ENCODE data around the gene MRPS12. TPM values are rescaled to one million over a fixed set of nuclear protein-coding genes. Genes with fewer than 3 reads are reported as not detected.

MRPS12 gene
- total RNA-seq, 2 experiments from 2014 or later = 49.0 to 56.0 TPM

DNA sequence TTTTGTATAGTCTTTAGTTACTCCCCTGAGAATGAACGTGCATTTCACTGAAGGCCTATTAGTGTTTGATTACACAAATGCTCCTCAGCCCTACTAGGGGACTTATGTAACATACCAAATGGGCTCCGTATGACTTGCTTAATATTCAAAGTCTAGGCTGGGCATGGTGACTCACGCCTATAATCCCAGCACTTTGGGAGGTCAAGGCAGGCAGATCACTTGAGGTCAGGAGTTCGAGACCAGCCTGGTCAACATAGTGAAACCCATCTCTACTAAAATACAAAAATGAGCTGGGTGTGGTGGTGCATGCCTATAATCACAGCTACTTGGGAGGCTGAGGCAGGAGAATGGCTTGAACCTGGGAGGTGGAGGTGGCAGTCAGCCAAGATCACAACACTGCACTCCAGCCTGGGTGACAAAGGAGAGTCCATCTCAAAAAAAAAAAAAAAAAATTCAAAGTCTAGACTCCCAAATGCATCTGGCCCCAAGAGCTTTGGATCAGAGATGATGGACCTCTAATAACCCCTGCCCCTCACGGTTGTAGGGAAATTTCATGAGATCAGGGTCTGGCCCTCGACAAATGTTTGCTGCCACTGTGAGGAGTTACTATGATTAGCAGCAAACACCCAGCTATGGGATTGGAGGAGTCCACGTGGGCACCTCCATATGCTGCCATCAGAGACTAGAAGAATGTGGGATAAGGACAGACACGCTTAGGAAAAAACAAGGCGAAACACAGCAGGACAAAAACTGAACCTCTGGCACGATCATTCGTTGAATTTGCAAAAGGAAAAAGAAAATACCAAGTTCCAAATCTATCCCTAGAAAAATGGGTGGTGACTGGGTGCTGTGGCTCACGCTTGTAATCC is 40.2 kb downstream of the MRPS12 start:
- DNase-seq = no peak
- intact Hi-C loops (cut with micrococcal nuclease) = no loop called here
- H3K9me3 Mint-ChIP-seq = no peaks in the 10 kb centered on the region
- CTCF ChIA-PET = interaction anchor here (0.7 to 2.0 kb wide), 2 partner anchors 9 to 51 kb away, joined by 3 to 7 read pairs; no protein-coding TSS in a partner anchor
- H3K27me3 Mint-ChIP-seq (ENCODE audit: low read depth) = peaks cover 10% of the 10 kb centered on the region
- H3K4me3 Mint-ChIP-seq = no peak overlapping the region
- H3K27ac Mint-ChIP-seq = no peak overlapping the region
- peaks cover 4% of the 10 kb centered on the region for H3K4me1 Mint-ChIP-seq (ENCODE audit: low read depth)
- no peaks in the 10 kb centered on the region for H3K36me3 Mint-ChIP-seq (ENCODE audit: low read depth)

DNA sequence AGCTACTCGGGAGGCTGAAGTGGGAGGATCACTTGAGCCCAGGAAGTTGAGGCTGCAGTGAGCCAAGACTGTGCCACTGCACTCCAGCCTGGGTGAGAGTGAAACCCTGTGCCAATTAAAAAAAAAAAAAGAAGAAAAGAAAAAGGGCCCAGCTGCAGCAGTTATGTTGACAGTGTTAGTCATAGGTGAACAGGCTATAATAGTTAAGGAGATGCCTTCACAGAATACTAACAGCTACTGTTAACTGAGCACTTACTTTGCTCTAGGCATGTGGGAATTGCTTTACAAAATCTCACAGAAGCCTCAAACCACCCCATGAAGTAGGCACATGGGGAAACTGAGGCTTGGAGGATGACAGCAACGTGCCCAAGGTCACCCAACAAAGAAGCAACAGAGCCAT is 40.9 kb downstream of the MRPS12 start:
- peaks cover 18% of the 10 kb centered on the region for H3K27me3 Mint-ChIP-seq (ENCODE audit: low read depth)
- peaks cover 12% of the 10 kb centered on the region for H3K4me1 Mint-ChIP-seq (ENCODE audit: low read depth)
- intact Hi-C loops (cut with micrococcal nuclease) = no loop called here
- no peaks in the 10 kb centered on the region for H3K9me3 Mint-ChIP-seq
- H3K4me3 Mint-ChIP-seq = no peak overlapping the region
- H3K27ac Mint-ChIP-seq = no peak overlapping the region
- DNase-seq = no peak
- CTCF ChIA-PET = interaction anchor here (2.0 kb wide), 1 partner anchor 9 kb away, joined by 7 read pairs; no protein-coding TSS in a partner anchor
- H3K36me3 Mint-ChIP-seq (ENCODE audit: low read depth) = no peaks in the 10 kb centered on the region

DNA sequence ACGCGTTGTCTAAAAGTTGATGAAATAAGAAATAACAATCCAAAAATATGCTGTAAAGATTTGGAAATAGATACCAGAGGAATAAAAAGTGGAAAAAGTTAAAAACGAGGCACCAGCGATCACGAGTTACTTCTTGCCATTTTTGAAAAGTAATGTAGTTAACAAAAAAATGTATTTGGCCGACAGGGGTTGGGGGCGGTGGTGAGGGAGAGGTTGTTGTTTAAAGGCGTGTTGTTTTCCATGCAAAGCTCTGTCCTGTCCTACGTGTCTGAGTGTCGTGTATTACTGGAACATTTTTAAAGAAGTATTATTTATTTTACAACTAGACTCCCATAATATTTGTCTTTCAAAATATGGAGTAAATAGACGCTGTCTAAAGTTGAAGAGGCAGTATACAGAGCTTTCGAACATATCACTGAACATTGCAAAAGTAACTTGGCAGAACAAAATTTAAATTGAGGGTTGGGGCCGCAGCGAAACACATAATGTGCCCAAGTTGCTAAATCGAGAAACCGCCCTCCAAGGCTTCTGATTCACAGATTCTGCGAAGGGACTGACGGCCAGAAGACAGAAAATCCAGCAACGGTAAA is 44.0 kb downstream of the MRPS12 start:
- Mint-ChIP-seq H3K9me3 (no peaks in the 10 kb centered on the region), H3K27ac (no peak overlapping the region), H3K4me3 (no peak overlapping the region), H3K4me1 (ENCODE audit: low read depth) (peaks cover 20% of the 10 kb centered on the region), H3K36me3 (ENCODE audit: low read depth) (no peaks in the 10 kb centered on the region), H3K27me3 (ENCODE audit: low read depth) (peaks cover 23% of the 10 kb centered on the region)
- no peak for DNase-seq
- intact Hi-C loops (cut with micrococcal nuclease) = no loop called here
- CTCF ChIA-PET = no interaction called here

DNA sequence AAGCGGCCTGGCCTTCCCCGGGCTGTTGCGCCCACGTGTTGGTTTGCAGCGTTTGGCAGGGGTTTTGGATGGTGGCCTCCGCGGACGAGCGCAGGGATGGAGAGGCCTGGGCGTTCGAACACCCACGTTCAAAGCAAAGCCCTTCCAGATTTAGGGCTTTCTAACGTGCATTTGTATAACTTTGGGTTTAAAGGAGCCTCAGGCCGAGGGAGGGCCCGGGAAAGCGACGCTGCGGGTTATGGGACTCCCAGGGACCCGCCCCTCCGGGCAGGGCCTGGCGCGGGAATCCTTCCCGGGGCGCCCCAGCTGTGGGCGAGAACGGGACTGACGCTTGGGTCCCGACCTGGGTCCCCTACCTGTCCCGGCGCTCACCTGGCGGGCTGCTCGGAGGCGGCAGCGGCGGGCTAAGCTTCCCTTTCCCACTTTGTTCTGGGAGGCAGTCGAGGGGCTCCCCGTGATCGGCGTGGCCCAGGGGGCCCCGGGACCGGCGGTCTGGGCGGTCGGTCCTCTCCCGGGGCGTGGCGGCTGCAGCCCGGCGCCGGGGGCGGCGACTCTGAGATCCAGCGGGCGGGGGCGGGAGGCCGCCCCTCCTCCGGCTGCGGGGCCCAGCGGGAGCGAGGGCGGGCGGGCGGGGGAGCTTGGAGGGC is 44.6 kb downstream of the MRPS12 start, which contains the start of gene FBXO17:
TSS of gene FBXO17 (minus strand) at position 529 of the 647 bp plus-strand sequence. CDS start 25,423 bp downstream, outside the sequence.
- Mint-ChIP-seq H3K9me3 (peaks cover under 1% of the 10 kb centered on the region), H3K27ac (no peak within 1 kb of the TSS), H3K4me1 (ENCODE audit: low read depth) (peaks cover 20% of the 10 kb centered on the region), H3K4me3 (peak within 1 kb of the TSS; percentile 41), H3K27me3 (ENCODE audit: low read depth) (peaks cover 23% of the 10 kb centered on the region), H3K36me3 (ENCODE audit: low read depth) (no peaks in the 10 kb centered on the region)
- CTCF ChIA-PET = interaction anchor here (1.2 kb wide), 1 partner anchor 9 kb away, joined by 3 read pairs; no protein-coding TSS in a partner anchor
- no peak for DNase-seq
- intact Hi-C loops (cut with micrococcal nuclease) = no loop called here

DNA sequence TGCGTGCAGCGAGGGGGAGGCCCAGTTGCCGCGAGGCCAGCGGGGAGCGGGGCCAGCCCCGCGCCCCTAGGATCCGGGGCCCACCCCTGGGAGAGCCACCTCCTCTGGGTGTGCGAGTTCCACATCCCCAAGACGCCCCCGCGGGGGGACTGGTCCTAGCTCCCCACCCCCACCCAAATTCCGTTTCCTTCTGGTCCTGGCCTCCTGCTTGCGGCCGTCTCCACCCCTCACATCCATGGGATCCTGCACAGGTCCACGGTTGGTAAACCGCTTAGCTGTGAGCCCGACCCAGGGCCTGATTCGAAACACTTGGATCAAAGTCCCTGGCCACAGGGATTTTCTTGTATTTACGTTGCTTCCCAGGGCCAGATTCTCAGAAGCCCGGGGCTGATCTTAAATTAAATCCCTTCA is 45.1 kb downstream of the MRPS12 start:
- no peak for DNase-seq
- Mint-ChIP-seq H3K27me3 (ENCODE audit: low read depth) (peaks cover 23% of the 10 kb centered on the region), H3K4me1 (ENCODE audit: low read depth) (peaks cover 20% of the 10 kb centered on the region), H3K27ac (no peak overlapping the region), H3K4me3 (peak overlapping the region; percentile 41), H3K9me3 (peaks cover 5% of the 10 kb centered on the region), H3K36me3 (ENCODE audit: low read depth) (no peaks in the 10 kb centered on the region)
- intact Hi-C loops (cut with micrococcal nuclease) = no loop called here
- CTCF ChIA-PET = interaction anchor here (0.6 to 1.2 kb wide), 2 partner anchors 9 to 488 kb away, joined by 3 to 4 read pairs; no protein-coding TSS in a partner anchor

DNA sequence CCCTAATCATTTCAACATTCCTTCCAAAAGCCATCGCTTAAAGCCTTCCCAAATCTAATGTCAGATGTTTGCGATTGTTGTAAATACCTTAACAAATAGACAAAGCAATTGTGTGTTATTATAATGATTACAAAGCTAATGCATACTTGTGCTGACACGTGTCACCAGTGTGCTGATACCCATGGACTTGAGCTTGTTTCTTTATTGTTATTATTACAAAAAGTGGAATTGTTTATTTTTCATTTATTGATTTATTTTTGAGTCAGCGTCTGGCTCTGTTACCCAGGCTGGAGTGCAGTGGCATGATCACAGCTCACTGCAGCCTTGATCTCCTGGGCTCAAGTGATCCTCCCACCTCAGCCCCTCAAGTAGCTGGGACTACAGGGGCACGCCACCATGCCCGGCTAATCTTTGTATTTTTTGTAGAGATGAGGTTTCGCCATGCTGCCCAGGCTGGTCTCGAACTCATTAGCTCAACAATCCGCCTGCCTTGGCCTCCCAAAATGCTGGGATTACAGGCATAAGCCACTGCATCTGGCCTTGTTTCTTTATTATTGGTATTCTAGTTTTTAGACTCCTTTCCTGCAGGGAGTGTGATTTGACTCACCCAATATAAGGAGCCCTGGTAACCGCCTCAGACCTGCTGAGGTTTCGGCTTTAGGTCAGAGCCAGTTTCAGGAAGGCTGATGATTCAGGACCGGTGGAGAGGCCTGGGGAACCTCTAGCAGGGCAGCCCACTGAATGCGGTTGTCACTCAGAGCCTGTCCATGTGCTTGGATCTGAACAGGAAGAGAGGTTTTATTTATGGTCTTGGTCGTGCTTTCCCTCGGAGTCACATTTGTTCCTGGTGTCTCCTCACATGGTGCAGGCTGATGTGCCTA is 46.9 kb downstream of the MRPS12 start:
- Mint-ChIP-seq H3K4me1 (ENCODE audit: low read depth) (peaks cover 20% of the 10 kb centered on the region), H3K4me3 (no peak overlapping the region), H3K9me3 (peaks cover 5% of the 10 kb centered on the region), H3K27ac (no peak overlapping the region), H3K27me3 (ENCODE audit: low read depth) (peaks cover 23% of the 10 kb centered on the region), H3K36me3 (ENCODE audit: low read depth) (no peaks in the 10 kb centered on the region)
- intact Hi-C loops (cut with micrococcal nuclease) = loop anchor here (1.0 kb wide), 1 partner anchor 15 kb away; no protein-coding TSS in a partner anchor
- DNase-seq = peak; percentile 76
- CTCF ChIA-PET = interaction anchor here (0.6 to 1.3 kb wide), 4 partner anchors 16 to 160 kb away, joined by 3 to 5 read pairs (median 4); no protein-coding TSS in a partner anchor

DNA sequence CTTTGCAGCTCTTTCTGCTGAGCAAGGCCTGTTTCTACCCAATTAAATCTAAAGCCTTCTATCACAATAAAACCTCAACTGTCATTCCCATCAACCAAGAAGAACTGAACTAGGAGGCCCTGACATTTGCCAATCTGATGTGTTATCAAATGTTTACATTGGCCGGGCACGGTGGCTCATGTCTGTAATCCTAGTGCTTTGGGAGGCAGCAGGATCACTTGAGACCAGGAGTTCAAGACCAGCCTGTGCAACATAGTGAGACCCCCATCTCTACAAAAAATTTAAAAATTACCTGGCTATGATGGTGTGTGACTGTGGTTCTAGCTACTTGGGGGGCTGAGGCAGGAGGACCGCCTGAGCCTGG is 47.6 kb downstream of the MRPS12 start:
- Mint-ChIP-seq H3K4me1 (ENCODE audit: low read depth) (peaks cover 20% of the 10 kb centered on the region), H3K4me3 (no peak overlapping the region)
- intact Hi-C loops (cut with micrococcal nuclease) = loop anchor here (1.0 kb wide), 1 partner anchor 16 kb away; no protein-coding TSS in a partner anchor

DNA sequence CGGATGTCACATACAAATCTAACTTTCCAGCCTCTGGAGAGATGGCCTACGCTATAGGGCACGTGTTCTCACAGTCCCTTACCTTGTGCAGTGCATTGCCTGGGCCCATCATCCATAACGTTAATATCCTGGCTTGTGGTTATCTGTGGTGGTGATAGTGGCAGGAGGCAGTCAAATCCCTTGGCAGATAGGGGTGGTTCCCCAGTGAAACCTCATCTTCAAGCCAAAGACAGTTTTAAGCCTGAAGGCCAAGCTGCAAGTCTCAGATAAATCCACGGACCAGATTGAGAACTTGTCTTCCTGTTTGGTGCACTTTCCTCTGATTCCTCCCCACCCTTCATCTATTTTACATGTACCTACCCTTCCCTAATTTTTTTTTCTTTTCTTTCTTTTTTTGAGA is 49.1 kb downstream of the MRPS12 start:
- intact Hi-C loops (cut with micrococcal nuclease) = no loop called here
- no peak overlapping the region for H3K27ac Mint-ChIP-seq
- peaks cover 18% of the 10 kb centered on the region for H3K27me3 Mint-ChIP-seq (ENCODE audit: low read depth)
- peaks cover 5% of the 10 kb centered on the region for H3K9me3 Mint-ChIP-seq
- H3K4me1 Mint-ChIP-seq (ENCODE audit: low read depth) = peaks cover 19% of the 10 kb centered on the region
- DNase-seq = no peak
- no peak overlapping the region for H3K4me3 Mint-ChIP-seq
- CTCF ChIA-PET = no interaction called here
- no peaks in the 10 kb centered on the region for H3K36me3 Mint-ChIP-seq (ENCODE audit: low read depth)

More for the DNA sequence above, 47.6 kb downstream of the MRPS12 start:
- peaks cover 23% of the 10 kb centered on the region for H3K27me3 Mint-ChIP-seq (ENCODE audit: low read depth)
- peaks cover 5% of the 10 kb centered on the region for H3K9me3 Mint-ChIP-seq
- CTCF ChIA-PET = no interaction called here
- no peak overlapping the region for H3K27ac Mint-ChIP-seq
- H3K36me3 Mint-ChIP-seq (ENCODE audit: low read depth) = no peaks in the 10 kb centered on the region
- DNase-seq = no peak

DNA sequence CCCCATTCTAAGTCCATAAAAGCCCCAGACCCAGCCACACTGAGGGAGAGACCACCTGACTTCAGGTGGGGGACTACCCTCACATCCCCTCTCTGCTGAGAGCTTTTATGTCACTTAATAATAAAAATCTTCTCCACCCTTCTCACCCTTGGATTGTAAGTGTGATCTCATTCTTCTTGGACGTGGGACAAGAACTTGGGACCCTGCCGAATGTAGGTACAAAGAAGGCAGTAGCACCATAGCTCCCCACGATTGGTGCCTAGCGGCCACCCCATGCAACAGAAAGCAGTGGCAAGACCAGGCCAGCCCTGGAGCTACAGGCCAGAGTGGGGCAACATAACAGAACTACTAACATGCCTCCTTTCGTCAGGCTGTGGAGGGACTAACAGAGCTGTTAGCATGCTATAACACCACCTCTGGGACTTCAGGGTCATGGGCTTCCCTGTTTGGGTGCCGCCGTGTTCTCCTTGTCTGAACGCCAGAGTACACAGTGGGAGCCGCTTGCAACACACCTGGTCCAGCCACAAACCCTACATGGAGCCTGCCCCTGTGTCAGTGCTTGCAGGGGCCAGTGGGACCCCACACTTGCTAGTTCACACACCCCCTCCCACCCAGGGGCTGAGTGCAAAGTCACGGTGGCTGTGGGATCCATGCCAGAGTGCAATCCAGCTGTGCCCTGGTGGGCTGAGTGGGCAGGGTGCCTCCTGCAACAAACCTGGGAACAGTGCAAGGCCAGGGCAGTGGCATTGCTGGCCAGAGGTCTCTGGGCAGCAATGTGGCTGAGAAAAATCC is 50.0 kb downstream of the MRPS12 start:
- peaks cover 16% of the 10 kb centered on the region for H3K4me1 Mint-ChIP-seq (ENCODE audit: low read depth)
- CTCF ChIA-PET = no interaction called here
- peaks cover 7% of the 10 kb centered on the region for H3K9me3 Mint-ChIP-seq
- intact Hi-C loops (cut with micrococcal nuclease) = no loop called here
- H3K27me3 Mint-ChIP-seq (ENCODE audit: low read depth) = peaks cover 14% of the 10 kb centered on the region
- no peak overlapping the region for H3K27ac Mint-ChIP-seq
- H3K4me3 Mint-ChIP-seq = no peak overlapping the region
- no peaks in the 10 kb centered on the region for H3K36me3 Mint-ChIP-seq (ENCODE audit: low read depth)
- DNase-seq = no peak
